T-helper 2 cell treated with Interferon-gamma antibody and Interleukin-4, amounts not matched to agents 100 ng/mL and 5 ng/mL, for 36 hours (primary cell): ENCODE results near the gene ISG20. TPM values are rescaled to one million over a fixed set of nuclear protein-coding genes. Genes with fewer than 3 reads are reported as not detected.

Source experiments
- intact Hi-C: fragments of 100-400 bp; cut with micrococcal nuclease; formaldehyde crosslinking; loops from one replicate; pipeline ENCODE4 v1.15.1; 2023
- total RNA-seq: library from RNA; stranded (reverse); gene quantifications from 2 replicates; pipeline ENCODE4 v1.2.3, GENCODE V29; 2022

Gene ISG20
- 65.6 and 71.3 TPM in 2 replicates for total RNA-seq

DNA sequence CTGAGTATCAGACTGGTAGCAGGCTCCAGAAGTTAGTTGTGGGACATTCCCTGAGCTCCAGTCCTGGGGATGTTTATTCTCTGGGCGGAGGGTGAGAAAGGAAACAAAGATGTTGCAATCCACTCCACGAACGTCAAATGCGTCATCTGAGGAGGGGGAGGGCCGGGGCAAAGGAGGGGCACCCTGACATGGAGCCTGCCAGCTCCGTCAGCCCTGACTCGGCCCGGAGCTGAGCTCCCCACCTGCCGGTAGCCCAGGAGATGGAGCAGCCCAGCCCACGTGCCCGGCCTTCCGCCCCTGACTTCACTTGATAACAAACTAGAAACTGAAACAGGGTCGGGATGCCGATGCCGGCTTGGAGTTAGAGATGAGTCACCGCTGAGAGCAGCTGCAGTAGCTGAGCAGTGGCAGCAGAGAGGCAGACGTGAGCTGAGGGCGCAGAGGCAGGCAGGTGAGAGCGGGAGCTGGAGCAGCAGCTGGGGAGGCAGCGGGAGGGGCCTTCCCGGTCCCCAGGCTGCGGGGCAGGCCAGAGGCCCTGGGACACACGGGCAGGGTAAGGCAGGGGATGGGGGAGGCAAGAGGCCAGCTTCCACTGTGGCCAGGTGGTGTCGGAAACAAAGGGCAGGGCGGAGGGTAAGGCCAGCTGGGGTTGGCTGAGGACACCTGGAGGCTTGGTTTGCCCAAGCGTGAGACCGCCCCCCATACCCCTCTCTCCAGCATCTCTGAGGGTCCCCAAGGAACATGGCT is at the start of gene ISG20:
ISG20 (plus strand) TSS at position 391 of the 747 bp plus-strand sequence; CDS start at position 742, 351 bp downstream.
- intact Hi-C loops: loop anchor here (1.0 kb wide), 2 partner anchors 92 to 171 kb away; partner anchors contain the start of genes DET1, MRPL46 and MRPS11

DNA sequence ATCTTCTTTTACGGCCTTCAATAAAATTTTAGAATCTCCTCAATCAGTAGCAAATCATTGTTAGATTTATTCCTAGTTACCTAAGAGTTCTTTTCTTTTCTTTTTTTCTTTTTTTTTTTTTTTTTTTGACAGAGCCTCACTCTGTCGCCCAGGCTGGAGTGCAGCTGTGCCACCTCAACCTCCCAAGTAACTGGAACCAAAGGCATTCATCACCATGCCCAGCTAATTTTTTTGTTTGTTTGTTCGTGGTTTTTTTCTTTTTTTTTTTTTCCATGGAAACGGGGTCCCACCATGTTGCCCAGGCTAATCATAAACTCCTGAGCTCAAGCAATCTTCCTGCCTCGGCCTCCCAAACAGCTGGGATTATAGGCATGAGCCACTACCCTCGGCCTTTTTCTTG is 48.1 kb upstream of the ISG20 start:
- intact Hi-C loops: no loop called here

GRCh38 chr15:88591384-88591783 is 47.4 kb upstream of the ISG20 start:
- intact Hi-C loops: no loop called here

DNA sequence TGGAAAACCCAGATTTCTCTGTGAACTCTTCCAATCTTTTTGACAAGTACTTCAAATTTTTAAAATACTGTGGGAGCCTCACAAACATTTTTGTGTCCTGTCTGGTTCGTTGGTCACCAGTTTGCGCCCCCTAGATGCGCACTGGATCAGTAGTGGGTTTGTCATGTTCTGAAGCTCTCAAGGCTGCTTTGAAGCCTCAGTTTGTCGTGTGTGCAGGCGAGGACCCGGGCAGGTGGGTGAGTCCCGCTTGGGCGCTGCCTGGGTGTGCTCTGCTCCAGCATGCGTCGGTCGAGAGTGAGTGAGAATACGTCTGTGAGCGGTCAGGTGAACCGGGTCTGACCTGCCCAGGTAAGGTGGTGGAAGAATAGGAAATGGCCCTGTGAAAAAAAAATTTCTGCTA is 34.9 kb upstream of the ISG20 start:
- intact Hi-C loops: no loop called here

GRCh38 chr15:88604381-88605188 is 34.2 kb upstream of the ISG20 start:
- intact Hi-C loops: no loop called here

- intact Hi-C loops: no loop called here
Observed at GRCh38 chr15:88605189-88606069, 33.4 kb upstream of the ISG20 start.

- intact Hi-C loops: no loop called here
Observed at GRCh38 chr15:88606070-88606794, 32.6 kb upstream of the ISG20 start.

- intact Hi-C loops: no loop called here
Observed at GRCh38 chr15:88607951-88608350, 30.9 kb upstream of the ISG20 start.

GRCh38 chr15:88608607-88609181 is 30.1 kb upstream of the ISG20 start:
- intact Hi-C loops: no loop called here

- intact Hi-C loops: no loop called here
Observed at GRCh38 chr15:88609344-88610090, 29.3 kb upstream of the ISG20 start.

DNA sequence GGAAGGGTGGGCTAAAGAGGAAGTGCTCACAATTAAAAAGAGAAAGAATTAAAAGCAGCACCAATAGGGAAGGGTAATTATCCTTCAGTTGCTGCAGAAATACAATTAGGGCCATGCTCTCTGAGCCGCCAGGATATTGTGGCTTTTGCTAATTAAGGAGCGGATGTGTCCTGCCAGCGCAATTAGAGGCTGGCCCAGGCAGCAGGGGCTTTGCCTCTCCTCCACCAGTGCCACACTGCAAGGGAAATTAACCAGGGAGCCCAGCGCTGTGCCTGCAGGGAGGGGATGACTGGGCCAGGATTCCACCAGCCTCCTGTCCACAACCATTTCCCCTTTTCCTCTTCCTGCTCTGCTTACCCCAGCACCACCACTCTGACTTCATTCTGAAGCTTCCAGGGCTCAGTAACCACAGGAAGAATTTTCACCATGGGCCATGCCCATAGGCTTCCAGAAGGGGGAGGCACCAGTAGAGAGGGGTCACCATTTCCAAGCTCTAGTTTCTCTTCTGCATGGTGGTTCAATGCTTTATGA is 28.1 kb upstream of the ISG20 start:
- intact Hi-C loops: no loop called here

- intact Hi-C loops: no loop called here
Observed at GRCh38 chr15:88612186-88612796, 26.5 kb upstream of the ISG20 start.

DNA sequence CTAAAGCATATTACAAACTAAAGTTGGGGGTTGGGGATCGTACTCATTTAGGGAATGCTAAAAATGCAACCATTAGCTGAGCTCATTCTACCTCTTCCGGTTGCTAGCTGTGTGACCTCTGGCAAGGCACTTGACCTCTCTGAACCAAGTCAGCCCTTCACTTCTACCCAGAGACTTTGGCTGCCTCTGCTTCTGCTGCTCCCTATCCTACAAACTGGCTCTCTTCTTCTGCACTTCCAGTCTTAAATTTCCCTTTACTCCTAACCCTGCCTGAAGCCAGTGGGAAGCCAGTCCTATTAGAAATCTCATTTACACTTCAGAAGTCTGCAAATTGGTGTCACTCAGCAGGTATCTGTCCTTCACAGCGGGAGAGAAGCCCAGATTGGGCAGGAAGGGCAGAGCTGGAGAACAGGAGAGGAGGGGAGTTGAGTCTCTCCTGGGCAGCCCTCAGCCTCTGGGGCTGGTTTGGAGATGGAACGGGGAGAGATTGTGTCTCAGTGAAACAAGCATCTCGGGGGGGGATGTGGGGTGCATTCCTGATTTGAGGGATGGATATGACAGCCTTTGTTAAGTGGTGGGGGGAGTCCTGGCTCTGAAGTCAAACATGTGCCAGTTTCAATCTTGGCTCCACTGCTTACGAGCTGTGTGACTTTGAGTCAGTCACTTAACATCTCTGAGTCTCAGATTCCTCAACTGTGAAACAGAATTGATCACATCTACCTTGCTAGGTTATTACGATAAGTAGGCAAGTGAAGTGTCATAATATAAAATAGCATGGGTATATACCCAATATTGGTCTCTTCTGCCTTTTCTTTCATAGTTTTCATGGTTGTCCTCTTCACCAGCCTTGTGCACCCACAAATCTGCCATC is 25.5 kb upstream of the ISG20 start:
- intact Hi-C loops: no loop called here

DNA sequence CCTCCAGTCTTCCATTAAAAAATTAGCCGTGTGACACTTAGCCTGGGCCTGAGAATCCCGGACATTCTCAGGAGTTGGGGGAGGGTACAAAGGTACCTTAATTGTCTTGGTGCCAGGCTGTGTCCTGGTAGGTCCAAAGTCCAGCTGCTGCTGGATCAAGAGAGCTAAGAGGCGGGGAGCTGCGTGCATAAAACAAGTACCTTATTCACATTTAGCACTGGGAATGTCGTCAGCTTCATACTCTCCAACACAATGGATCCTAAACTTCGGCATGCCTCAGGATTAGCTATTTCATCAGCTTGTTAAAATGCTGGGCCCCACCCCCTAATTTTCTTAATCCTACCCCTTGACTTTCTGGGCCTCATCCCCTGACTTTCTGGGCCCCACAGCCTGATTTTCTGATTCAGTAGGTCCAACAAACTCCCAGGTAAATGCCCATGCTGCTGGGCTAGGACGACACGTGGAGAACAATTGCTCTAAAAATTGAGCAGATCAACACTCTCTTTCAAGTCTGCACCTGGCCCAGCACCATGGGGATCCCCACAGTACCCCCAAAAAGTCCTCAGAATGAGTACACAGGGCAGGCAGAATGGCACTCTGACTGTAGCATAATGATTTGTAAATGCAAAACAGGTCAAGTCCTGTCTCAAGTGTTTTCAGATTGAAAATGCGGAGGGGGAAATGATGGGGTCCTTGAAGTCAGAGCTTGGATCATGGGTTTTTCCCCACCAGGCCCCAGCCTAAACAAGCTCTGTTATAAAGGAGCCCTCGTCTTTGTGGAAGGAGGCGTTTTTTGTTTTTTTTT is 23.3 kb upstream of the ISG20 start:
- intact Hi-C loops: no loop called here

DNA sequence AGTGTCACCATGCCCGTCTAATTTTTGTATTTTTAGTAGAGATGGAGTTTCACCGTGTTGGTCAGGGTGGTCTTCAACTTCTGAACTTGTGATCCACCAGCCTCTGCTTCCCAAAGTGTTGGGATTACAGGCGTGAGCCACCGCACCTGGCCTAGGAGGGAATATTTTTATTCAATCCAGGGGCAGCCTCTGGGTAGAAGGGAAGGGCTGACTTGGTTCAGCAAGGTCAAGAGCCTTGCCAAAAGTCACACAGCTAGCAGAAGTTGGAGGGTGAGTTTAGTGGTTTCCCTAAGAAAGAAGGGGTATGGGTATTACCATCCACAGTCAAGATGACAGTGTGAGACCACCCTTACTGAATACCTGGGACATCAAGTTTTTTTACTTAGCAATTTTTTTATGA is 22.6 kb upstream of the ISG20 start:
- intact Hi-C loops: no loop called here

DNA sequence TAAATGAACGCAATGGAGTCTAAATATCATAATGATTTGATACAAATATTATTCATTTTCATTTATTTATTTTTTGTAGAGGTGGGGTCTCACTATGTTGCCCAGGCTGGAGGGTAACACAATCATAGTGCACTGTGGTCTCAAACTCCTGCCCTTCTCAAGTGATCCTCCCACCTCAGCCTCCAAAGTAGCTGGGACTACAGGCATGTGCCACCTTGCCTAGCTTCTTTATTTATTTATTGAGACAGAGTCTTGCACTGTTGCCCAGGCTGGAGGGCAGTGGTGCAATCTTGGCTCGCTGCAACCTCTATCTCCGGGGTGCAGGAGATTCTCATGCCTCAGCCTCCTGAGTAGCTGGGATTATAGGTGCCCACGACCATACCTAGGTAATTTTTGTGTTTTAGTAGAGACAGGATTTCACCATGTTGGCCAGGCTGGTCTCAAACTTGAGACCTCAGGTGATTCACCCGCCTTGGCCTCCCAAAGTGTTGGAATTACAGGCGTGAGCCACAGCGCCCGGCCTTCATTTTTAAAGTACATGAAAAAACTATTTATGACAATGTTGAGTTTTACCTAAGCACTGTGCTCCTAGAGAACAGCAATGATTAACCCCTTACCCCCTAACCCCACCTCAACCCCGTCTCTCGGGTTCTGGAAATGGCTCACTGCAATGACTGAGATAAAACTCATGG is 21.6 kb upstream of the ISG20 start:
- intact Hi-C loops: no loop called here

DNA sequence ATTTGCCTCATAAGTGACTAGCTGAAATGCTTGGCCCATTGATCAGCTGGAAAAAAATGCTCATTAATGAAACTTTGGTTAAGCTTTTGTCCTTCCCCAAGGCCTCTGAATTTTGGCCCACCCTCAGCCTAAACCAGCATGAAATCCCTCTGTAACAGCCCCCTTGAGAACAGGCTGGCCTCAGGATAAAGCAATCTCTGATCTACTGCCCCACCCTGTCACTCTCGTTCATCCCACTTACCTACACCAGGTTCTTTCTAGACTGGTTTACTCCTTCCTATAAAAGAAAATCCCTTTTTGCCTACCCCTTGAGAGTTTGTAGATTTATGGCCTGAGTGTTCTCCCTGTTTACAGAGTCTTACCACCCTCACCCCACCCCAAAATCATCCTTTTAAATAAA is 21.0 kb upstream of the ISG20 start:
- intact Hi-C loops: no loop called here
